GM21576 (cell line): ENCODE data around the gene GP5.

ENCODE experiments used
- ATAC-seq: cut with Tn5 transposase; IDR thresholded peaks from one replicate; pipeline ENCODE4 v1.9.1; 2021; ENCODE audit warnings: mild to moderate bottlenecking, moderate library complexity; ENCODE audit not compliant: unreplicated experiment

GP5 gene

DNA sequence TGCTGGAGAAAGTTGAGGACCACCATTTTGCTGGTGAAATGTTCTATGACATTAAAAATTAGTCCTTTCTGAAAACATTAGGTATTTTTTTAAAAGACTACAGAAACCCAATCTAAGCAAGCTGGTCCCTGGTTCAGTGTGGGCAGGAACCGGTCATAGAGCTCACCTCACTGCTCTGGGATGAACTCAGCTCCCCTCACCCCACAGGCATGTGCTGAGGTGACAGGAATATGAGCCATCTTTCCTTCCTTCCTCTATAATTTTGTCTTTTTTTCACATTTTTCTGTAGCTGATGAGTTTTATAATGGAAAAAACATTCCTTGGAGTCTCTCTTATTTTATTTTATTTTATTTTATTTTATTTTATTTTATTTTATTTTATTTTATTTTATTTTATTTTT lies 21.4 kb downstream of the GP5 start:
- no peak for ATAC-seq

DNA sequence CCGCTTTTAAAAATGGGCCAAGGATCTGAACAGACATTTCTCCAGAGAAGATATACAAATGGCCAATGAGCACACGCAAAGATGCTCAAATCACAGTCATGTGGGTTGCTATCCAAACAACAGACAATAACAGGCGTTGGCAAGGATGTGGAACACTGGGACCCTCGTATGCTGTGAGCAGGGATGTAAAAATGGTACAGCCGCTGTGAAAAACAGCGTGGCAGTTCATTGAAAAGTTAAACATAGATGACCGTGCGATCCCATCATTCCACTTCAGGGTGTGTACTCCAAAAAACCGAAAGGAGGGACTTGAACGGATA lies 22.9 kb downstream of the GP5 start:
- ATAC-seq, result no peak

DNA sequence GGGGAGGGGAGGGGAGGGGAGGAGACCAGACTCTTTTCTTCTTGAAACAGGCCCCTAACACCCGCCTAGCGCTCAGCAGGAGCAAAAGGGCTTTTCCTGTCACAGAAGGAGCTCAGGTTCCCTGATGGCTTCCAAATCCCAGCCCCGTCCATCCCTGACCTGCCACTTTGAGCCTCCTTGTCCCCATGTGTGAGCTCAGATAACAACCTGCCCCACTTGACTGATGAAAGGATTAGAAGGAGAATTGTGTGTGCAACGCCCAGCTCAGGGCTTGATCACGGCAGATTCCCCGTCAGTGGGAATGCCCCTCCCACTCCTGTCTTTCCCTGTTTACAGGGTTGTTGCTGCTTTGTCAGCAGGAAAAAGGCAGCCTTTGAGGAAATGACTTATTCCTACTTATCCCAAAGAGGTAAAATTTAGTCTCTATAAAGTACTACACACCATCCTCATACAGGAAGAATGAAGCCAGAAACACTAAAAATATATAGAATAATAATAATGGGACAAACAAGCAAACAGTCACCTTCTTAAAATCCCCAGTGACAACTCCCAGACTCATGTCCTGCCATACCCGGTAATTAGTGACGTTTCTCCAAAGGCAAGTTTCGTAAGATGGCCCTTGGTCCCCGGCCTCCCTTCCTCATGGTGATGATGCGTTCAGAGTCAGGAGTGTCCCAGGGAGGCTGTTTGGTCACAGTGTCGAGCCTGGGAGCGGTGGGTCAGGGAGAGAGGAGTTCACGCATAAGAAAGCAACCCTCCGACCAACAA lies 23.4 kb downstream of the GP5 start:
- no peak for ATAC-seq

DNA sequence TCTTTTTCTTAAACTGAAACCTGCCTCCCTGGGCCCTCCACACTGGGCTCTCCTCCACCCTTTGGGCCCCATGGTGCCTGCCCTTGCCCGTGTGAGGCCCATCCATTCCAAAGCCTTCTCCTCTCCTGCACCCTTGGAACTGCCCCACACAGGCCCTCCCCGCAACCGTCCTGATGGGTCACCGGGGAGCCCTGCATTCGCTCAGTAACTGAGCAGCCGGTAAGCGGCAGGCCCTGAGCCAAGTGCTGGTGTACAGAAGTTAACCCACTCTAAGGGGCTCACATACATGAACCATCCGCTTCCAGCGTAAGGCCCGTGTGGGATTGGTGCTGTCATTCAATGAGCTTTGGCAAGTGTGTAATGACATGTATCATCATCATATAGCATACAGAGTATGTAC lies 24.1 kb downstream of the GP5 start:
- ATAC-seq, result no peak

DNA sequence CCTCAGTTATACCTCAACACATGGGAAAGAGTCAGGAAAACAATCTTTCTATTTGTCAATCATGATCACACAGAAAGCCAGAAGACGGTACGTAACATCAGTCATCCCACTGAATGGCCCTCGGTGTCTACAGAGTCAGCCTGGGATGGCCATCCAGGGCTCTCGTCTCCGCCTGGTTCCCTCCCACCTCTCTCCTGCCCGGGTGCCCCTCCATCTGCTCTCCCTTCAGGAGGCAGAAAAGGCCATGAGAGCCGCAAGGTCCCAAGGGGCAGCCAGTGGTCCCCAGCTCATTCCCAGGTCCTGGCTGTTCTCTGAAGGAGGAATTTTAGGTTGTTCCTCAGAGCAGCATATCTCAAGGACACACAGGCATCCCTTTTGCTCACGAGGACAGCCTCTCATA lies 25.2 kb downstream of the GP5 start:
- no peak for ATAC-seq

DNA sequence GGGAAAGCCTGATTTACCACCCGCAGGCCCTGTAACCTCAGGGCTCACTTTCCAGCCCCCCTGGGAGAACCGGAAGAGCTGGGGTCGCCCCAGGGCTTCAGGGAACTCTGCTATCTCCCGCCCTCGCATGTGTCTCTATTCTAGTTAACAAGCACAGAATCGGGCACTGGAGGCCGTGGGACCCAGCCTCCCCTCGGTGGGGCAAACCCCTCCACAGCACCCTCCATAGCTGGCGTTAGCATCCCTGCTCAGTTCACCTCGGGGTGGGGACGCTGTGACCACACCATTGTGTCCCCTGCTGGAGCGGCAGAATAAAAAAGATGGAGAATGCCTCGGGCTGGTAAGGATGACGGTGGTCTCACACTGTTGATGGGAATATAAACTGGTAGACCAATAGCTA lies 26.0 kb downstream of the GP5 start:
- no peak for ATAC-seq

DNA sequence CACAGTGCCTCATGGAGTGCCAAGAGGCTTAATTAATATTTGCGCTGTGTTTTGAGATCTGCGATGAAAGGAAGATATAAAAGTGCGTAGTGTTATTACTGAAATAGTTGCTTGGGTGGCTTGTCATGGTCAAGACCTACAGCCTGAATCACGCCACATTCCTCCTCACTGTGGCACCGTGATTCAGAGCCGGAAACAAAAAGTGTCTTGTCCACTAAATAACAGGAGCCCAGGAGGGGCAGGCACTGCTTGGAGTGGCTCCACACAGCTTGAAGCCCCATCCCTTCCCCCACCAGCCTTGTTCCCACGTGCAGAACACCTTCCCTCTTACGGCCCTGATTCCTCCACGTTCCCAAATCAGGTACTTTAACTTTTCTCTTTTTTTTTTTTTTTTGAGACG lies 28.3 kb downstream of the GP5 start:
- no peak for ATAC-seq

DNA sequence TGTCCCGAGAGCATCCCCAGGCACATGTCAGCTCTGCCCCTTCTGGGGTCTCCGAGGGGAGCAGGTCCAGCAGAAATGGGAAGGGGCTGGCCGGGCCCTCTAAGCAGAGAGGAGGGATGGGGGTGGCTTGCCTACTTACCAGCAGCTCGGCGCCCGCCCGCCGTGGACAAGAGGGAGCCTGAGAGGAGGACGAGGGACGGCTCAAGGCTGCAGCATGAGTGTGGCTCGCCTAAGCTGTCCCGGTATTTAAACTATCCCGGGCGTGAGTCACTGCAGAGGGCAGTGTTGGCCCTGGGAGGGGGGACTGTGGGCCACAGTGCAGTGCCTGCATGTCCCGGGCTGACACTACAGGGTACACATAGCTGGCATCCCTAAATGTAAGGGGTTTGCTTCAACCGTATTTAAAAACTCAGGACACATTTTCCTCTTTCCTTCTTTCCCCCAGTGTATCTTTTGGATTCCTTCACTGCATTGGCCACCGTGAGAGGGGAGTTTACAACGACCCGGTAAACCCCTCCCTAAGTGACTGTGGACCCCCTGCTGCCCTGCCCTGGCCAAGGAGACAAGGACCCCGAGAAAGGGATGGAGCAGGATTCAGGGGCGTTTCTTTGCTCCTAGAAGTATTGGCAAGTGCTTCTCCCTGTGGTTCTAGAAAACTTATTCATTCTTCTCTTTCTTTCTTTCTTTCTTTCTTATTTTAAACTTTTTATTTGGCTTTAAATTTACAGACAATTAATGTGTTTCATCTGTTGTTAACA lies 29.4 kb downstream of the GP5 start, which contains the start of gene LRRC15:
Gene LRRC15, minus strand, starts transcription at position 222 of the 758 bp plus-strand sequence. CDS start 8,700 bp downstream, outside the sequence.
- no peak for ATAC-seq

DNA sequence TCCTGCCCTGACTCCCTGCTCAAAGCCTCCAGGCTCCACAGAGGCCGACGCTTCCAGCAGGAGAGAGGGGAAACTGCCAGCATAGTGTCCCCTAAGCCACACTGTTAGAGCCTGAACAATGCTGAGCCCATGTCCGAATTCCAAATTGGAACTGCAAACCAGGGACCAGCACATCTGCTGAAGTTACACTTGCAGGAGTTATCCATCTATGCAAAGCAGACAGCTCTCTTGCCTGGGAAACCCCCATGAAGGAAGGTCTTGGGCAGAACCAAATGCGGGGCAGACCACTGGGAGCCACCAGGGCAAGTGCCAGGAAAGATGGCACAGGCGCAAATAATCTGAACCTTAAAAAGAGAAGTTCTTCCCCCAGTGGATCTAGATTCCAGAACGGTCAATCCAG lies 30.1 kb downstream of the GP5 start:
- no peak for ATAC-seq

DNA sequence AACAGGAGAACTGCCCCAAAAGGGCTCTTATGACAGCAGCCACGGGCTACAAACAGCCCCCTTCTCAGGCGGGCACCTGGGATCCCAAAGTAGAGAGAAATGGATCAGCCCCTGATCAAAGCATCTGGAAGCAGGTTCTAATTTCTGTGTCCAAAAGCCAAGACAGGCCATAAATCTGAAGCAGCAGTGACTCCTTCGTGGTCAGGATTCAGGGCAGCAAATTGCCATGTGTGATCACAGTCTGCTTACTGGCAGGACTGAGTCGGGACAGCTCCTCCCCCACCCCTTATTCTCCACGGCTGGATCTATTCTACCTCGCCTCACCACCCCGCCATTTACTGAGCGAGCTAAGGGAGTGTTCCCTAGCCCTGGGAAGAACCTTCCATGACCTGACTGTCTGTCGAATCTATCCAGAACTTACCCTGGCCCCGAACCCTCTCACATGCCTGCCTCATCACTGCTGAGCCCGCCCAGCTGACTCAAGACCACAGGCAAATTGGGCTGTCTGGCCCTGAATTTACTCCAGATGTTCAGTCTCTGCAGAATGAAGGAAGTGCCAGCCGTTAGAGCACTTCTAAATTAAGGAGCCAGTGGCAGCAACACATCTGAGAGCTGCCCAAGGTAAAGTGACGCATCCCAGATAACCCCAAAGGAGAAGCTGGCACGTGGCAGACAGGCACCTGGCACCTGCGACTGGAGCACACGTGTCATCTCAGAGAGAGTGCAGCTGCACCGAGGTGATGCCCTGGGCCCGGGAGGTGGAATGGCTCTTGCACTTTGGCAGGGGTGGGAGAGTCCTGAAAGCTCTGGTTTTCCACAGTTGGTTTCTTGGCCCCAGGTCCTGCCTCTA lies 30.8 kb downstream of the GP5 start:
- ATAC-seq, result no peak

DNA sequence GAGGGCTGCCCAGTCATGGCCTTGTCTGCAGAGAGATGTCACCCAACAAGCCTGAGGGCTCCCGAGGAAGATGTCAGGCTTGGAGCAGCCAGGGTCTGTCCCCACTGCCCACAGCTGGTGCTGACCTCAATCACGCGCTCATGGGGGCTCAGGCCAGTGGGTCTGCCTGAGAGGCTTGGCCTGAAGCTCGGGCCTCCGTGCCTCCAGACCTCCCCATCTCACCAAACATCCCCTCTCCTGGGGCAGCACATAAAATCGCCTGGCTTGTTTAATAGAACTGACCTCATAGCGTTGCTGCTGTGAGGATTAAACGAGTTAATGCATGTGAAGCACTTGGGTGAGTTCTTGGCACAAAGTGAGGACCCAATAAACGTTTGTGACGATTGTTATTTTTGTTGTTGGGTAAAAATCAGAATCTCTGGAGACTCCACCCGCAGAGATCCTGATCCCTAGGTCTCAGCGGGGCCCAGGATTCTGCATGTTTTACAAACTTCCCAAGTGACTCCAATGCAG lies 33.0 kb downstream of the GP5 start:
- ATAC-seq, result no peak

DNA sequence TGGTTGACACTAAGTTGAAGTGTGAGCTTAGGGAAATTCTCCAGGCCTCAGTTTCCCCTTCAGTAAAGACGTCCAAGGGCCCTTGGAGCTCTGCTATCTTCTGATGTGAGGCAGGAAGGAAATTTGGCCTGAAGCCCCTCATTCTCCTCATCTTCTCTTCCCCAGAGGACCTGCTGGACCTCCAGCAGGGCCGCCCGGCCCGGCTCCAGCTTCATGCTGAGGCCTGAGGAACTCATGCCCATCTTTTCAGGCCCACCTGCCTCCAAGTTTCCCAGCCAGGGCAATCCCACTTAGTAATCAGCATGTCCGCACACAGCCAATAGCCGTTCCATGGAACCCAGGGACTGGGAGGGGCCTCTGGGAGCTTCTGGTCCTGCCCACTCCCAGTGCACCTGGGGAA lies 33.5 kb downstream of the GP5 start:
- no peak for ATAC-seq

DNA sequence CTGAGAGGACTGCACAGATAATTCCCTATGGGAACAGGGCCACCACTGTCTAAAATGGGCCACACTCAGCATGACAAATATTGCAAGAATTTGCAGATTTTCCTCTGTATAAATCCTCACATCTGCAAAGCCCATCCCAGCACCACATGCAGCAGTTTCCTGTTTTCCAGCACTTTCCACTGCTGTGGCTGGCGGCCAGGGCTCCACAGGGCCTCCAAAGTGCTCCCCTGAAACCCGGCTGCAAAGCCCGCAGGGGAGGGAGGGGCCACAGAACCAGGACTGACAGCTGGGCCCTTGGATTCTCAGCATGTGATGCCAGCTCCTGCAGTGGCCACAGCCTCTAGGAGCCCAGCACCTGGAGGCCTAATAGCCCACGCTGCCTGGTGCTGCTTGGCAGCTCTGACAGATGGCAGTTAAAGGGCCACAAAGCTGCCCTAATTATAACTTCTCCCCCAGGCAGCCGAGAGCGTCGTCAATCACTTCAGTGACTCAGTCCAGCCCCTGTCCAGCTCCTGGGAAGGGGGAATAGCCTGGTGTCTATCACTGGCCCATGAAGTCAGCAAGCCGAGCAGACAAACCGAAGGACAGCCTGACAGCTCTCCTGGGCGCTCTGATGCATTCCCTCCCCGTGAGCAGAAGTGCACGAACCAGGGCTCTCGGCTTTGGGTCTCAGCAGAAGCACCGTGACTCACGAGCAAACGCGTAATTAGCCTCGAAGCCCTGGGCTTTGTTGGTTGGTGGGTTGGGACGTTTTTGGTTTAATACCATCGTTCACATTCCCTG lies 34.2 kb downstream of the GP5 start:
- no peak for ATAC-seq

DNA sequence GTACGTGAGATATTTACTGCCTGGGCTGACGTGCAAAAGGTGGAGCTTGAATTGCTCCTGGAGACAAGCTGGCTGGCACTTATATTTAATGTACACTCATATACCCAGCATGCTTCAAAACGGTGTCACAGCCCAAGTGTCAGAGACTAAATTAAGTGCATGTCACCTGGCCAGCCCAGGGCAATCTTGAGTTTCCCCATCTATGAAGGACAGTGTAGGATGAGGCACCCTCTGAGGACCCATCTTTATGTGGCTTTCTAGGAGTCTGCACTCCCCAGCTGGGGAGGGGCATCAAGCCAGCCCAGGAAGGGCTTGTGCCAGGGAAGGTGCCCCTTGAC lies 34.8 kb downstream of the GP5 start:
- no peak for ATAC-seq

DNA sequence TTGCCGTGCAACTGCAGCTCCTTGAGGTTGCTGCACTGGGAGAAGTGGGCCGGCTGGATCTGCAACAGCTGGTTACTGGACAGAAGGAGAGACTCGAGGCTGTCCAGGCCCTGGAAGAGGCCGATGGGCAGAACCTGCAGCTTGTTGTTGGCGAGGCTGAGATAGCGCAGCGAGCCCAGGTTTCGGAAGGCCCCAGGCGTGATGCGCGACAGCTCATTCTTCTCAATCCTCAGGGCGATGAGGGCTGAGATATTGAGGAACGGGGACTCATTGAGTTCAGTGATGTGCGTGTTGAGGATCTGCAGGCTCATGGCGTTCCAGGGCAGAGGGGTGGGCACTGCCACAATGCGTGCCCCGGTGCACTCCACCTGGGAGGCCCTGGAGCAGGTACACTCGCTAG lies 38.5 kb downstream of the GP5 start:
- no peak for ATAC-seq

DNA sequence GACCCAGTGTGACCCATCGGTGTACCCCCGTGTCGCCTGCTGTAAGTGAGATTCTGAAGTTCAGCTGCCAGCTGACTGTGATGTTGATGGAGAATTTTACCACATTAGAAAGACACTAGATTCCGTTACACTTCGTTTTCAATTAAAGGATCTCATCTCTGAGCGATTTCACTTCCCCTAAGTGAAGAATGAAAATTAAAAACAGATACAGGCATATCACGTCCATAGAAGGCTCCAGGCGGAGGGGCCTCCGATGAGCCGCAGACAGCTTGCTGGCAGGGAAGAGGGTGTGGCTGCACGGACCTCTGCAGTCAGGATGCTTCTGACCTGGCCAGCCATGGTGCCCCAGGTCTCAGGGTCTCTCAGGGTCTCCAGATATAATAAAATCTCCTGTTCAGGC lies 41.4 kb downstream of the GP5 start:
- no peak for ATAC-seq

DNA sequence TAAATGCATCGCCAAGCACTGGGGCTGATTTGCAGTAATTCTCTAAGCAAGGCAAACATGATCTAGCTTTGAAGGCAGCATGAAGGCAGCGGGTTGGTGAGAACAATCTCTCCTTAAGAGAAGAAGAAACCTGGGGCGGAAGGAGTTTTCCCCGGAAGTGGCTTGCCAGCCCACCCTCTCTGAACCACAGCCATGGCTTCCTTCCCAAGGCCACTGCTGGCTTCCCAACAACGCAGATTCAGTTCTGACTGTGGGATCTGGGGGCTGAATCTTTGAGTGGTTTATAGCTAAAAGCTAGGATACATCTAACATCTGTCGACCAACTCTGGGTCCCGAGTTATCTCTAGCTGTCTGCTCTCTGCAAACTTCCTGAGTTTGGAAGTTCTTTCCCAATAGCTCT lies 43.7 kb downstream of the GP5 start:
- ATAC-seq, result no peak

DNA sequence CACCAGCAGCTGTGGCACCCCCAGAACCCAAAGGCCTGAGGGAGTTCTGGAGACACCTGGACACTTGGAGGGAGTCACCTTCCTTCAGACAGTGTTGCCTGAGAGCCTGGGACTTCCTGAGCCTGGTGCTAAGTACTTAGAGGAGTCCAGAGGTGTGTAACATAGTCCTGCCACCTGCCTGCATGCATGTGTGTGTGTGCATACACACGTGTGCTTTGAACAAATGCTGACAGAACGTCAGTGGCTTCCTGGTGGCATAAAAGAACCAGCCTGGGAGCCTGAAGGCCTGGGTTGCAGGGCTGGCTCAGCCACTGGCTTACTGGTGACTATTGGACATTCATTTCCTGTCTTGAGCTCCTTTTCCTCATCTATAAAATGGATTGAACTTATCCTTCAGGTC lies 44.8 kb downstream of the GP5 start:
- ATAC-seq, result no peak

DNA sequence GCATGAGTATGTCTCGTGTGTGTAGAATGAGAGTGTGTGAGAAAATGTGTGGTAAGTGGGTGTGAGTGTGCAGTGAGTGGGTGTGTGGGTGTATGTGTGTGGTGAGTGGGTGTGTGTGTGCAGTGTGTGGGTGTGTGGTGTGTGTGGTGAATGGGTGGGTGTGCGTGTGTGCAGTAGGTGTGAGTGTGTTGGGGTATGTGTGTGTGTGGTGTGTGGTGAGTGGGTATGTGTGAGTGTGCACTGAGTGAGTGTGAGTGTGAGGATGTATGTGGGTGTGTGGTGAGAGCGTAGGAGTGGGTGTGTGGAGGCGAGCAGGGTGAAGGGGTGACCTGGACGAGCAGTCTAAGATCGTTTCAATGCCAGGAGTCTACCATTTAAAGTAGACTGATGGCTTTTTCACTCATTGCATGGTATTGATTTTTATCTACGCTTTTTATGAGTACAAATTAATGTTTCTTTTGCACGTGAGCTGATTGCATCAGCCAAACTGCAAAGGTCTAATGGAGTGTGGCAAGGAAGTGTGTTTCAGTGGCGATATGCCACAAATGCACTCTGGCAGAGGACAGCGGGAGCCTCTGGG lies 46.3 kb downstream of the GP5 start:
- no peak for ATAC-seq

DNA sequence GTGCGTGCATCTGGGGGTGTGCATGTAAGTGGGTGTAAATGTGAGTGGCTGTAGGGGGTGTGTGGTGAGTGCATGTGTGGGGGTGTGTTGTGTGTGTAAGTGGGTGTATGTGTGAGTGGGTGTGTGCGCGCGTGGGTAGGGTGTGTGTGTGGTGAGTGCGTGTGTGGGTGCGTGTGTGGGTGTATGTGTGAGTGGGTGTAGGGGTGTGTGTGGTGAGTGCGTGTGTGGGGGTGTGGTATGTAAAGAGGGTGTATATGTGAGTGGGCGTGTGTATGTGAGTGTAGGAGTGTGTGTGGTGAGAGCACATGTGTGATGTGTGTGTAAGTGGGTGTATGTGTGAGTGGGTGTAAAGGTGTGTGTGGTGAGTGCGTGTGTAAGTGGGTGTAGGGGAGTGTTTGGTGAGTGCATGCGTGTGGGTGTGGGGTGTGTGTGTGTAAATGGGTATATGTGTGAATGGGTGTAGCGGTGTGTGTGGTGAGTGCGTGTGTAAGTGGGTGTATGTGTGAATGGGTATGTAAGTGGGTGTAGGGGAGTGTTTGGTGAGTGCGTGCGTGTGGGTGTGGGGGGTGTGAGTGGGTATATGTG lies 47.0 kb downstream of the GP5 start:
- ATAC-seq, result no peak
